Measurements from ENCODE around the gene E2F4. TPM values are rescaled to one million over a fixed set of nuclear protein-coding genes. Genes with fewer than 3 reads are reported as not detected.

The E2F4 gene
- total and polyA plus RNA-seq, 2 of the 13 experiments (the other 11 are each of a cell fraction or from before 2014, with no cell fraction given), result 84.8 to 91.2 TPM

GRCh38 chr16:67170949-67171649, 20.9 kb upstream of the E2F4 start (continued):
- no peak for TF ChIP-seq ZBED4 (CRISPR knock-in tag; IDR thresholded peaks at IDR 0.05; ENCODE audit: borderline replicate concordance)
- no peak for TF ChIP-seq PHF5A (CRISPR knock-in tag; IDR thresholded peaks at IDR 0.05; ENCODE audit: low read depth, unreplicated experiment)
- TF ChIP-seq, protein P1, sequence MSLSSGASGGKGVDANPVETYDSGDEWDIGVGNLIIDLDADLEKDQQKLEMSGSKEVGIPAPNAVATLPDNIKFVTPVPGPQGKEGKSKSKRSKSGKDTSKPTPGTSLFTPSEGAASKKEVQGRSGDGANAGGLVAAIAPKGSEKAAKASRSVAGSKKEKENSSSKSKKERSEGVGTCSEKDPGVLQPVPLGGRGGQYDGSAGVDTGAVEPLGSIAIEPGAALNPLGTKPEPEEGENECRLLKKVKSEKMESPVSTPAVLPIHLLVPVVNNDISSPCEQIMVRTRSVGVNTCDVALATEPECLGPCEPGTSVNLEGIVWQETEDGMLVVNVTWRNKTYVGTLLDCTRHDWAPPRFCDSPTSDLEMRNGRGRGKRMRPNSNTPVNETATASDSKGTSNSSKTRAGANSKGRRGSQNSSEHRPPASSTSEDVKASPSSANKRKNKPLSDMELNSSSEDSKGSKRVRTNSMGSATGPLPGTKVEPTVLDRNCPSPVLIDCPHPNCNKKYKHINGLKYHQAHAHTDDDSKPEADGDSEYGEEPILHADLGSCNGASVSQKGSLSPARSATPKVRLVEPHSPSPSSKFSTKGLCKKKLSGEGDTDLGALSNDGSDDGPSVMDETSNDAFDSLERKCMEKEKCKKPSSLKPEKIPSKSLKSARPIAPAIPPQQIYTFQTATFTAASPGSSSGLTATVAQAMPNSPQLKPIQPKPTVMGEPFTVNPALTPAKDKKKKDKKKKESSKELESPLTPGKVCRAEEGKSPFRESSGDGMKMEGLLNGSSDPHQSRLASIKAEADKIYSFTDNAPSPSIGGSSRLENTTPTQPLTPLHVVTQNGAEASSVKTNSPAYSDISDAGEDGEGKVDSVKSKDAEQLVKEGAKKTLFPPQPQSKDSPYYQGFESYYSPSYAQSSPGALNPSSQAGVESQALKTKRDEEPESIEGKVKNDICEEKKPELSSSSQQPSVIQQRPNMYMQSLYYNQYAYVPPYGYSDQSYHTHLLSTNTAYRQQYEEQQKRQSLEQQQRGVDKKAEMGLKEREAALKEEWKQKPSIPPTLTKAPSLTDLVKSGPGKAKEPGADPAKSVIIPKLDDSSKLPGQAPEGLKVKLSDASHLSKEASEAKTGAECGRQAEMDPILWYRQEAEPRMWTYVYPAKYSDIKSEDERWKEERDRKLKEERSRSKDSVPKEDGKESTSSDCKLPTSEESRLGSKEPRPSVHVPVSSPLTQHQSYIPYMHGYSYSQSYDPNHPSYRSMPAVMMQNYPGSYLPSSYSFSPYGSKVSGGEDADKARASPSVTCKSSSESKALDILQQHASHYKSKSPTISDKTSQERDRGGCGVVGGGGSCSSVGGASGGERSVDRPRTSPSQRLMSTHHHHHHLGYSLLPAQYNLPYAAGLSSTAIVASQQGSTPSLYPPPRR (CRISPR knock-in tag; IDR thresholded peaks at IDR 0.05; ENCODE audit: borderline replicate concordance), result peak; percentile 69
- TF ChIP-seq MXI1 (IDR thresholded peaks at IDR 0.05; ENCODE audit: borderline replicate concordance, low read depth, low read length), result no peak
- no peak for TF ChIP-seq THAP9 (CRISPR knock-in tag; IDR thresholded peaks at IDR 0.05; ENCODE audit: borderline replicate concordance)
- TF ChIP-seq DZIP1 (CRISPR knock-in tag; IDR thresholded peaks at IDR 0.05), result no peak
- peak; percentile 2 for TF ChIP-seq NFYC (CRISPR knock-in tag; IDR thresholded peaks at IDR 0.05)
- TF ChIP-seq PITX1 (CRISPR knock-in tag; IDR thresholded peaks at IDR 0.05), result peak; percentile 70; the same call in 1 of the 2 replicates
- no peak for TF ChIP-seq ZNF580 (CRISPR knock-in tag; IDR thresholded peaks at IDR 0.05; ENCODE audit: borderline replicate concordance, low read depth)
